ENCODE results near the gene MRFAP1L1. TPM values are rescaled to one million over a fixed set of nuclear protein-coding genes. Genes with fewer than 3 reads are reported as not detected.
"Not testable (repeated sequence)": the region's sequence is repeated elsewhere in the genome, so short reads cannot be mapped to it uniquely, and the experiment has no call there.

MRFAP1L1 gene
- total RNA-seq (10 to 100 TPM; 26.6 to 27.0 TPM), total RNA-seq (56.7 to 249 (median 122) reads per million in 172 experiments)
- polyA plus RNA-seq (2013, experiment 1 of 2): 107 TPM
- 89.5 TPM for polyA plus RNA-seq (2013, experiment 2 of 2)

DNA sequence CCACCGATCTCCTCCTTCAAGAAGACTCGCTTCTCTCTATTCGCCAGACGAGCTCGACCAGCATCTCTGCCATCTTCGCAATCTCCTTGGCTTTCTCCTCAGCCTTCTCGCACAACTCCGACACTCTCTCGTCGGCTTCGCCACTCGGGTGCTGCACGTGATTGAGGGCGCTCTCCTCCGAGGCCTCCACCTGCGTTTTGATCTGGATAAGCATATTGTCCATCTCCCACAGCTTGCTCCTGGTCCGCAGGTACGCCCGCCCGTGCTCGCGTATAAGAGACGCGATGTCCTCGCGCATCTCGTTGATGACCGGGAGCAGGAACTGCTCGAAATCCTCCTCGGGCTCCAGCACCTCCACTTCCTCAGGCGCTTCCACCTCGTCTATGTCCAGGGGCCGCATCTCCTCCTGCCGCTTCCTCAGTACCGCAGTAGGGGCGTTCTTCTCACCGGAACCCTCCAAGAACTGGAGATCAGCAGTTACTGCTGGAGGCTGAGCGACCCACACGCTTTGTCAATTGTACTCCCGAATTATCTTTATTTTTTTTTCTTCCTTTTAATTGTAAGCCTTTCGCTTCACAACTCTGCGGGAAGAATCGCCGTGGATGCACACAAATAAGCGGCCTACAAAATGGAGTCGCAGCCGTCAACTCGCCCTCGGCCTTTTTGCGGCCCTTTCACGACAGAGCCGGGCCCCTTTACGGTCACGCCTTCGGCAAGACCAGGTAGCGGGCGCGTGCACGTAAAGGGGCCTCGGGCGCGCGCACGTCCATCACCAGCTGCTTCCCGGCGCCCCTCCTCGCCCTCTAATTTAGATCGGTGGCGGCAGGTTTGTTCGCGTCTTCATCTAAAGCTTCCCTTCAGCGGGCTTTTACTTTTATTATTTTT lies at the start of gene MRFAP1L1:
Gene MRFAP1L1, minus strand, starts transcription at position 636 of the 885 bp plus-strand sequence. Its CDS starts 236 bp downstream, at position 400.
- peaks cover 69% of the 10 kb centered on the region for H3K4me1 Mint-ChIP-seq (ENCODE audit: low read depth)
- H3K27ac ChIP-seq (ENCODE audit: low read depth in 1 of 2, low read length in 2 of 2): peak within 1 kb of the TSS; percentile 79 to 85
- peaks cover 29% of the 10 kb centered on the region for H3K36me3 ChIP-seq (ENCODE audit: insufficient read depth, low read length)
- intact Hi-C loops (cut with DNase I, micrococcal nuclease): loop anchor here (1.0 to 2.0 kb wide), 4 partner anchors 13 to 74 kb away; partner anchors contain the start of gene MRFAP1 (in 1 of the 2)
- no peaks in the 10 kb centered on the region for H3K9me3 Mint-ChIP-seq
- TF ChIP-seq, protein P1, sequence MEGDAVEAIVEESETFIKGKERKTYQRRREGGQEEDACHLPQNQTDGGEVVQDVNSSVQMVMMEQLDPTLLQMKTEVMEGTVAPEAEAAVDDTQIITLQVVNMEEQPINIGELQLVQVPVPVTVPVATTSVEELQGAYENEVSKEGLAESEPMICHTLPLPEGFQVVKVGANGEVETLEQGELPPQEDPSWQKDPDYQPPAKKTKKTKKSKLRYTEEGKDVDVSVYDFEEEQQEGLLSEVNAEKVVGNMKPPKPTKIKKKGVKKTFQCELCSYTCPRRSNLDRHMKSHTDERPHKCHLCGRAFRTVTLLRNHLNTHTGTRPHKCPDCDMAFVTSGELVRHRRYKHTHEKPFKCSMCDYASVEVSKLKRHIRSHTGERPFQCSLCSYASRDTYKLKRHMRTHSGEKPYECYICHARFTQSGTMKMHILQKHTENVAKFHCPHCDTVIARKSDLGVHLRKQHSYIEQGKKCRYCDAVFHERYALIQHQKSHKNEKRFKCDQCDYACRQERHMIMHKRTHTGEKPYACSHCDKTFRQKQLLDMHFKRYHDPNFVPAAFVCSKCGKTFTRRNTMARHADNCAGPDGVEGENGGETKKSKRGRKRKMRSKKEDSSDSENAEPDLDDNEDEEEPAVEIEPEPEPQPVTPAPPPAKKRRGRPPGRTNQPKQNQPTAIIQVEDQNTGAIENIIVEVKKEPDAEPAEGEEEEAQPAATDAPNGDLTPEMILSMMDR (IDR thresholded peaks at IDR 0.05): no peak
- peaks cover 53% of the 10 kb centered on the region for H3K36me3 Mint-ChIP-seq (ENCODE audit: low read depth)
- peak within 1 kb of the TSS; percentile 99 for H3K4me3 Mint-ChIP-seq
- ATAC-seq (ENCODE audit: poor library complexity) (peak; percentile 87), DNase-seq (peak; percentile 94 to 98 (median 96))
- H3K9me3 ChIP-seq (ENCODE audit: control insufficient read depth in 1 of 2, insufficient read depth in 1 of 2, low read length in 2 of 2): no peaks in the 10 kb centered on the region
- ChIA-PET POLR2A (interaction anchor here (0.6 to 9.9 kb wide), 27 partner anchors 7 to 395 kb away, joined by 3 to 245 read pairs (median 5); partner anchors contain the start of genes BLOC1S4, GRPEL1, MAN2B2 and MRFAP1), CTCF (interaction anchor here (0.6 to 7.9 kb wide), 6 partner anchors 11 to 334 kb away, joined by 3 to 68 read pairs (median 4); partner anchors contain the start of gene TADA2B)
- H3K4me1 ChIP-seq (ENCODE audit: insufficient read depth, low read length): peaks cover 40% of the 10 kb centered on the region
- peak within 1 kb of the TSS; percentile 74 for H3K4me3 ChIP-seq (ENCODE audit: low read length)
- no peaks in the 10 kb centered on the region for H3K27me3 Mint-ChIP-seq
- H3K27ac Mint-ChIP-seq: peak within 1 kb of the TSS; percentile 97
- H3K27me3 ChIP-seq (ENCODE audit: control insufficient read depth in 1 of 2, insufficient read depth in 2 of 2, low read length in 2 of 2): no peaks in the 10 kb centered on the region

DNA sequence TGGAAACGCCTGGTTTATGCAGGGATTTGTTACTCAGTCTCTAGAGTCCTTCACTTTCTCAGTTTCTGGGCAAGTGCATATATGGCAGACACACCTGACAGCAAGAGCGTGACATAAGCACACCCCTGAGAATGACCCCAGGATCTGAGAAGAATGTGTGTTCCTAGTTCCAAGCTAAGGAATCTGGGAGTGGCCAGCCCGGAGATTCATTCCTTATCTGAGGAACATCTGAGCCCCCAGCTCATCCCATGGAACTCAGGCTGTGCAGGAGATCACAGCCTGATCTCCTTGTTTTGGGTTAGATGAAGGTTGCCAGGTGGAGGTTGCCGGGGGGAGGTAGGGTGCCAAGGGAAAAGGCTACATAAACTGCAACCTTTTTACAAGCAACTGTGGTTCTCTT lies 49.1 kb upstream of the MRFAP1L1 start:
- TF ChIP-seq, protein P1 (IDR thresholded peaks at IDR 0.05): no peak
- no peaks in the 10 kb centered on the region for H3K9me3 Mint-ChIP-seq
- Histone ChIP-seq H3K27ac (ENCODE audit: low read depth in 1 of 2, low read length in 2 of 2) (no peak overlapping the region), H3K4me1 (ENCODE audit: insufficient read depth, low read length) (peaks cover 4% of the 10 kb centered on the region), H3K36me3 (ENCODE audit: insufficient read depth, low read length) (no peaks in the 10 kb centered on the region), H3K4me3 (ENCODE audit: low read length) (no peak overlapping the region), H3K9me3 (ENCODE audit: control insufficient read depth in 1 of 2, insufficient read depth in 1 of 2, low read length in 2 of 2) (no peaks in the 10 kb centered on the region), H3K27me3 (ENCODE audit: control insufficient read depth in 1 of 2, insufficient read depth in 2 of 2, low read length in 2 of 2) (no peaks in the 10 kb centered on the region)
- no peak overlapping the region for H3K27ac Mint-ChIP-seq
- H3K27me3 Mint-ChIP-seq: no peaks in the 10 kb centered on the region
- no peaks in the 10 kb centered on the region for H3K4me1 Mint-ChIP-seq (ENCODE audit: low read depth)
- H3K4me3 Mint-ChIP-seq: no peak overlapping the region
- no peaks in the 10 kb centered on the region for H3K36me3 Mint-ChIP-seq (ENCODE audit: low read depth)
- intact Hi-C loops (cut with DNase I, micrococcal nuclease): no loop called here
- ATAC-seq (ENCODE audit: poor library complexity): no peak
- CTCF ChIA-PET: interaction anchor here (0.7 kb wide), 1 partner anchor 971 kb away, joined by 3 read pairs; no protein-coding TSS in a partner anchor
- no peak for DNase-seq
- POLR2A ChIA-PET: no interaction called here

DNA sequence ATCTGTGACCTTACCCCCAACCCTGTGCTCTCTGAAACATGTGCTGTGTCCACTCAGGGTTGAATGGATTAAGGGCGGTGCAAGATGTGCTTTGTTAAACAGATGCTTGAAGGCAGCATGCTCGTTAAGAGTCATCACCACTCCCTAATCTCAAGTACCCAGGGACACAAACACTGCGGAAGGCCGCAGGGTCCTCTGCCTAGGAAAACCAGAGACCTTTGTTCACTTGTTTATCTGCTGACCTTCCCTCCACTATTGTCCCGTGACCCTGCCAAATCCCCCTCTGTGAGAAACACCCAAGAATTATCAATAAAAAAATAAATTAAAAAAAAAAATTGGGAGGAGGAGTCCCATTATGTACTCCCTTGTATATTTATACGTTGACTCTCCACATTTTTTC lies 46.7 kb upstream of the MRFAP1L1 start:
- H3K27ac Mint-ChIP-seq; H3K27me3 Mint-ChIP-seq; H3K9me3 Mint-ChIP-seq; H3K4me1 Mint-ChIP-seq (ENCODE audit: low read depth); DNase-seq; H3K9me3 ChIP-seq (ENCODE audit: control insufficient read depth in 1 of 2, insufficient read depth in 1 of 2, low read length in 2 of 2); H3K4me3 ChIP-seq (ENCODE audit: low read length); H3K27ac ChIP-seq (ENCODE audit: low read depth in 1 of 2, low read length in 2 of 2); H3K36me3 ChIP-seq (ENCODE audit: insufficient read depth, low read length); CTCF ChIA-PET; H3K4me3 Mint-ChIP-seq; H3K36me3 Mint-ChIP-seq (ENCODE audit: low read depth); H3K4me1 ChIP-seq (ENCODE audit: insufficient read depth, low read length); intact Hi-C loops (cut with DNase I, micrococcal nuclease); ATAC-seq (ENCODE audit: poor library complexity); POLR2A ChIA-PET; H3K27me3 ChIP-seq (ENCODE audit: control insufficient read depth in 1 of 2, insufficient read depth in 2 of 2, low read length in 2 of 2): not testable (repeated sequence)

Data from CD4-positive, alpha-beta T cell (primary cell).